Neural cell (in vitro differentiated cells): ENCODE measurements around the gene BCAP29. TPM values are rescaled to one million over a fixed set of nuclear protein-coding genes. Genes with fewer than 3 reads are reported as not detected.

Source experiments
- H2AFZ ChIP-seq: fragments of 200-600, 300-800 bp; sonication (generic), shearing (Covaris generic); 2 replicates; pipeline ENCODE4 v1.6.0; 2014; ENCODE audit warnings: low read depth, mild to moderate bottlenecking, antibody characterized with exemption, low read length, moderate library complexity
- H3F3A ChIP-seq: fragments of 200-600 bp; shearing (Covaris generic); 2 replicates; pipeline ENCODE4 v1.6.1; 2016; ENCODE audit warnings: mild to moderate bottlenecking, moderate library complexity, mixed read lengths, antibody characterized with exemption, low read length; ENCODE audit not compliant: insufficient read depth, poor library complexity, severe bottlenecking
- H3K27ac ChIP-seq: fragments of 200-600, 300-800 bp; sonication (generic), shearing (Covaris generic); 2 replicates; pipeline ENCODE4 v1.5.1; 2014; ENCODE audit warnings: mild to moderate bottlenecking, low read length, moderate library complexity
- H3K27me3 ChIP-seq: fragments of 300-800, 200-600 bp; sonication (generic), shearing (Covaris generic); 2 replicates; pipeline ENCODE4 v1.6.0; 2014; ENCODE audit warnings: mild to moderate bottlenecking, low read depth, low read length, moderate library complexity; ENCODE audit not compliant: insufficient read depth
- H3K36me3 ChIP-seq: fragments of 300-800, 200-600 bp; sonication (generic), shearing (Covaris generic); 2 replicates; pipeline ENCODE4 v1.5.1; 2014; ENCODE audit warnings: mild to moderate bottlenecking, antibody characterized with exemption, low read length, moderate library complexity; ENCODE audit not compliant: insufficient read depth
- H3K4me2 ChIP-seq: fragments of 300-800, 200-600 bp; sonication (generic), shearing (Covaris generic); 2 replicates; pipeline ENCODE4 v1.6.0; 2014; ENCODE audit warnings: mild to moderate bottlenecking, low read length
- H3K4me3 ChIP-seq: fragments of 300-800, 200-600 bp; sonication (generic), shearing (Covaris generic); 2 replicates; pipeline ENCODE4 v1.5.1; 2014; ENCODE audit warnings: mild to moderate bottlenecking, low read length, moderate library complexity
- H3K79me2 ChIP-seq: fragments of 200-600 bp; shearing (Covaris generic); replicated peaks from 2 replicates; pipeline ENCODE4 v1.6.0; 2014; ENCODE audit warnings: mild to moderate bottlenecking, low read length, moderate library complexity; ENCODE audit not compliant: insufficient read depth
- H3K9ac ChIP-seq: fragments of 300-800, 200-600 bp; sonication (generic), shearing (Covaris generic); 2 replicates; pipeline ENCODE4 v1.6.1; 2016; ENCODE audit warnings: mild to moderate bottlenecking, low read length, mixed read lengths
- H3K9me2 ChIP-seq: fragments of 200-600 bp; shearing (Covaris generic); 2 replicates; pipeline ENCODE4 v1.6.1; 2016; ENCODE audit warnings: mild to moderate bottlenecking, low read length, mixed read lengths; ENCODE audit not compliant: insufficient read depth
- H3K9me3 ChIP-seq: fragments of 200-600, 300-800 bp; sonication (generic), shearing (Covaris generic); 2 replicates; pipeline ENCODE4 v1.6.1; 2016; ENCODE audit warnings: mild to moderate bottlenecking, mixed run types, low read length, moderate library complexity, mixed read lengths
- H4K20me1 ChIP-seq: fragments of 200-600 bp; shearing (Covaris generic); 2 replicates; pipeline ENCODE4 v1.6.1; 2016; ENCODE audit warnings: mild to moderate bottlenecking, mixed run types; ENCODE audit not compliant: insufficient read depth
- EP300 ChIP-seq: fragments of 450-650 bp; conservative IDR thresholded peaks from 2 replicates; pipeline ENCODE4 v1.6.1; 2014; ENCODE audit warnings: antibody characterized with exemption, mild to moderate bottlenecking, moderate library complexity; ENCODE audit not compliant: poor library complexity, severe bottlenecking
- EZH2 ChIP-seq: fragments of 200-600, 300-800 bp; shearing (Covaris generic), sonication (generic); IDR thresholded peaks from 2 replicates; pipeline ENCODE4 v1.6.1; 2014; ENCODE audit warnings: antibody characterized with exemption, low read length, borderline replicate concordance, mild to moderate bottlenecking; ENCODE audit not compliant: insufficient read depth, poor library complexity, severe bottlenecking
- MXI1 ChIP-seq: fragments of 450-650 bp; conservative IDR thresholded peaks from 2 replicates; pipeline ENCODE4 v1.6.1; 2014; ENCODE audit warnings: antibody characterized with exemption, mild to moderate bottlenecking; ENCODE audit not compliant: poor library complexity, severe bottlenecking
- POLR2AphosphoS5 ChIP-seq: IDR thresholded peaks from 2 replicates; pipeline ENCODE4 v1.6.1; 2012
- RAD21 ChIP-seq: fragments of 450-650 bp; conservative IDR thresholded peaks from 2 replicates; pipeline ENCODE4 v1.6.1; 2014; ENCODE audit warnings: antibody characterized with exemption, mild to moderate bottlenecking, moderate library complexity
- SMC3 ChIP-seq: fragments of 450-650 bp; conservative IDR thresholded peaks from 2 replicates; pipeline ENCODE4 v1.6.1; 2014; ENCODE audit warnings: antibody characterized with exemption, mild to moderate bottlenecking, moderate library complexity; ENCODE audit not compliant: poor library complexity
- TAF1 ChIP-seq: IDR thresholded peaks from 2 replicates; pipeline ENCODE4 v1.6.1; 2012; ENCODE audit warnings: low read depth
- polyA plus RNA-seq: library from polyadenylated mRNA; depleted of rRNA; stranded (reverse); fragments of >200 nt; gene quantifications from 2 replicates; pipeline ENCODE4 v1.2.3, GENCODE V29; 2014
- TF ChIP-seq, protein P1 (sequence below): fragments of 450-650 bp; IDR thresholded peaks from 2 replicates; pipeline ENCODE4 v1.5.1; 2014; ENCODE audit warnings: antibody characterized with exemption, mild to moderate bottlenecking, moderate library complexity; ENCODE audit not compliant: poor library complexity, severe bottlenecking
- TF ChIP-seq, protein P2 (sequence below): IDR thresholded peaks from 2 replicates; pipeline ENCODE4 v1.6.1; 2012; ENCODE audit warnings: borderline replicate concordance

BCAP29 gene
- polyA plus RNA-seq, 1 donor from 2014 or later = 51.5 TPM

DNA sequence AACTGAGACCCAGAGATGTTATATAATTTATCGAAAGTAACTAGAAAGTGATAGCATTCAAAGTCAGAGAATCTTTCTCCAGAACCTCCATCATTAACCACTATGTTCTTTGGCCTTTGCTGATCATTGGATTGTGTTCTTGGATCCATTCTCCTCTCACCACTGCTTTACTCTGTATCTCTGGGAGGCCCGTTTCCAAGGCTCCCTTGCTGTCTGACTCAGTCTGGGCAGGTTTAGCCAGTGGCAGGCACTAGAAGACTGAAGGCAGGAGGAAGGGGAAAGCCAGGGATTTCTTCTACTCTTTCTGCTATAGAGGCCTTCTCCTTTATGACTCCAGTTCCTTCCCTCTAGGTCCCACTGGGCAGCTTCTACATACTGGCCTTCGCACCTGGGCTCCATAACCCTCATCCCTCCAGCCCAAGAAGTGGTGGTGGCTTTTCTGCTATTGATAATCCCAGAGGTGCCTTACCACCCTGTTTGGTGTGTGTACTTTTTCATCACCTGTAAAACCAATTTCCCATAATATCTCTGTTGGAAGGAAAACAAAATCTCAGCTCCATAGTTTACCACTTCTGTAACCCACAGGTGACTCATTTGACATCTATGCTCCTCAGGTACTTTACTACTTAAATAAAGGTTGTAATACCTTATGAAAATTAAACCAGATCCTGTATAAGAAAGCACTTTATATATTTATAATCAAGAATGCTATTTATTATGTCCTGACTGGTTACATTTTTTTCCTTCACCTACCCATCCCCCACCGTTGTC is 36.0 kb downstream of the BCAP29 start:
- Histone ChIP-seq H3K9me3 (no peaks in the 10 kb centered on the region), H3K9me2 (no peaks in the 10 kb centered on the region), H3K36me3 (no peaks in the 10 kb centered on the region), H3K4me3 (no peak overlapping the region), H3K4me2 (no peak overlapping the region), H3K79me2 (no peaks in the 10 kb centered on the region), H3K27ac (no peak overlapping the region), H3K27me3 (no peaks in the 10 kb centered on the region), H3F3A (no peaks in the 10 kb centered on the region), H4K20me1 (no peaks in the 10 kb centered on the region), H3K9ac (no peak overlapping the region), H2AFZ (no peak overlapping the region)
- TF ChIP-seq, protein P1, sequence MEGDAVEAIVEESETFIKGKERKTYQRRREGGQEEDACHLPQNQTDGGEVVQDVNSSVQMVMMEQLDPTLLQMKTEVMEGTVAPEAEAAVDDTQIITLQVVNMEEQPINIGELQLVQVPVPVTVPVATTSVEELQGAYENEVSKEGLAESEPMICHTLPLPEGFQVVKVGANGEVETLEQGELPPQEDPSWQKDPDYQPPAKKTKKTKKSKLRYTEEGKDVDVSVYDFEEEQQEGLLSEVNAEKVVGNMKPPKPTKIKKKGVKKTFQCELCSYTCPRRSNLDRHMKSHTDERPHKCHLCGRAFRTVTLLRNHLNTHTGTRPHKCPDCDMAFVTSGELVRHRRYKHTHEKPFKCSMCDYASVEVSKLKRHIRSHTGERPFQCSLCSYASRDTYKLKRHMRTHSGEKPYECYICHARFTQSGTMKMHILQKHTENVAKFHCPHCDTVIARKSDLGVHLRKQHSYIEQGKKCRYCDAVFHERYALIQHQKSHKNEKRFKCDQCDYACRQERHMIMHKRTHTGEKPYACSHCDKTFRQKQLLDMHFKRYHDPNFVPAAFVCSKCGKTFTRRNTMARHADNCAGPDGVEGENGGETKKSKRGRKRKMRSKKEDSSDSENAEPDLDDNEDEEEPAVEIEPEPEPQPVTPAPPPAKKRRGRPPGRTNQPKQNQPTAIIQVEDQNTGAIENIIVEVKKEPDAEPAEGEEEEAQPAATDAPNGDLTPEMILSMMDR = no peak
- TF ChIP-seq TAF1 (no peak), RAD21 (no peak), POLR2AphosphoS5 (no peak), EP300 (no peak), SMC3 (no peak), MXI1 (no peak), EZH2 (no peak)
- TF ChIP-seq, protein P2, sequence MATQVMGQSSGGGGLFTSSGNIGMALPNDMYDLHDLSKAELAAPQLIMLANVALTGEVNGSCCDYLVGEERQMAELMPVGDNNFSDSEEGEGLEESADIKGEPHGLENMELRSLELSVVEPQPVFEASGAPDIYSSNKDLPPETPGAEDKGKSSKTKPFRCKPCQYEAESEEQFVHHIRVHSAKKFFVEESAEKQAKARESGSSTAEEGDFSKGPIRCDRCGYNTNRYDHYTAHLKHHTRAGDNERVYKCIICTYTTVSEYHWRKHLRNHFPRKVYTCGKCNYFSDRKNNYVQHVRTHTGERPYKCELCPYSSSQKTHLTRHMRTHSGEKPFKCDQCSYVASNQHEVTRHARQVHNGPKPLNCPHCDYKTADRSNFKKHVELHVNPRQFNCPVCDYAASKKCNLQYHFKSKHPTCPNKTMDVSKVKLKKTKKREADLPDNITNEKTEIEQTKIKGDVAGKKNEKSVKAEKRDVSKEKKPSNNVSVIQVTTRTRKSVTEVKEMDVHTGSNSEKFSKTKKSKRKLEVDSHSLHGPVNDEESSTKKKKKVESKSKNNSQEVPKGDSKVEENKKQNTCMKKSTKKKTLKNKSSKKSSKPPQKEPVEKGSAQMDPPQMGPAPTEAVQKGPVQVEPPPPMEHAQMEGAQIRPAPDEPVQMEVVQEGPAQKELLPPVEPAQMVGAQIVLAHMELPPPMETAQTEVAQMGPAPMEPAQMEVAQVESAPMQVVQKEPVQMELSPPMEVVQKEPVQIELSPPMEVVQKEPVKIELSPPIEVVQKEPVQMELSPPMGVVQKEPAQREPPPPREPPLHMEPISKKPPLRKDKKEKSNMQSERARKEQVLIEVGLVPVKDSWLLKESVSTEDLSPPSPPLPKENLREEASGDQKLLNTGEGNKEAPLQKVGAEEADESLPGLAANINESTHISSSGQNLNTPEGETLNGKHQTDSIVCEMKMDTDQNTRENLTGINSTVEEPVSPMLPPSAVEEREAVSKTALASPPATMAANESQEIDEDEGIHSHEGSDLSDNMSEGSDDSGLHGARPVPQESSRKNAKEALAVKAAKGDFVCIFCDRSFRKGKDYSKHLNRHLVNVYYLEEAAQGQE = no peak

DNA sequence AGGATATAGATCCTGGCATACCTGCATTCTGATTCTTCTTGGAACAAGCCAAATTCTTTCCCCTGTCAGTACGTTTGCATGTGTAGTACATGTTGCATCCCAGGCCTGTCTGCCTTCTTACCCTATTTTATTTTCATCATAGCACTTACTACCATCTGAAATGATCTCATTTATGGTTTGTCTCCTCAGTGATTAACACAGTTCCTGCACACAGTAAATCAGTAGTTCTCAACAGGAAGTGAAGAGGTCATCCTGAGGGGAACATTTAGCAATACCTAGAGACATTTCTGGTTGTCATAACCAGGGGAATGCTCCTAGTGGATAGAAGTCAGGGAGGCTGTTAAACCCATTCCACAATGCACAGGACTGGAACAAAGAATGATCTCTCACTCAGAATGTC is 42.4 kb downstream of the BCAP29 start:
- Histone ChIP-seq H2AFZ (no peak overlapping the region), H3F3A (no peaks in the 10 kb centered on the region), H3K27me3 (no peaks in the 10 kb centered on the region), H4K20me1 (no peaks in the 10 kb centered on the region), H3K9ac (no peak overlapping the region), H3K27ac (no peak overlapping the region), H3K4me3 (no peak overlapping the region), H3K9me3 (no peaks in the 10 kb centered on the region), H3K36me3 (no peaks in the 10 kb centered on the region), H3K79me2 (no peaks in the 10 kb centered on the region), H3K9me2 (no peaks in the 10 kb centered on the region), H3K4me2 (no peak overlapping the region)
- TF ChIP-seq, protein P1 = no peak
- TF ChIP-seq SMC3 (no peak), TAF1 (no peak), EZH2 (no peak), RAD21 (no peak), POLR2AphosphoS5 (no peak), MXI1 (no peak), EP300 (no peak)
- TF ChIP-seq, protein P2 = no peak
